HepG2 (cell line): ENCODE data around the gene CKB. TPM values are rescaled to one million over a fixed set of nuclear protein-coding genes. Genes with fewer than 3 reads are reported as not detected.

ENCODE experiments used
- ATAC-seq: fragments of 200-7000 bp; cut with Tn5 transposase; 3 replicates; pipeline ENCODE4 v1.9.1; 2020; ENCODE audit warnings: mild to moderate bottlenecking, moderate library complexity
- BruUV-seq: library from RNA; stranded (reverse); fragments of 400-500 nt; replicated peaks from 2 replicates; lab custom pipeline; 2021; lab: Mats Ljungman, UMichigan
- CTCF ChIA-PET: fragments of 300-600 bp; formaldehyde crosslinking; extraction: SDS; loops from one replicate; lab custom pipeline; 2021; ENCODE audit warnings: low total read pairs, inconsistent platforms, low intra/inter-chr PET ratio; lab: Yijun Ruan, JAX
- POLR2A ChIA-PET: fragments of 350-600 bp; sonication (Branson Sonifier 250); formaldehyde crosslinking; loops from one replicate; lab custom pipeline; 2020; ENCODE audit warnings: antibody characterized with exemption, inconsistent platforms; lab: Yijun Ruan, JAX
- DNase-seq: peaks from one replicate; pipeline ENCODE4 v3.0.0-alpha.2; 2015; ENCODE audit warnings: low spot score
- FAIRE-seq: peaks from 3 replicates; lab custom pipeline; 2011; peaks lifted over from hg19 to GRCh38; lab: Jason Lieb, UNC
- H2AFZ ChIP-seq: one replicate; pipeline ENCODE4 v1.6.1; 2011; ENCODE audit warnings: low read length, inconsistent platforms
- H3K27ac ChIP-seq: fragments of 300-600 bp; 3 replicates; pipeline ENCODE4 v1.8.0; 2011; ENCODE audit warnings: mixed run types, mild to moderate bottlenecking, mixed read lengths, low read length, inconsistent platforms; ENCODE audit not compliant: insufficient read depth; ENCODE audit errors: extremely low read length
- H3K27me3 ChIP-seq, 2 experiments: fragments of 200-600 bp in 1 of 2; 2 replicates in 1 of 2; 3 replicates in 1 of 2; pipeline versions ENCODE4 v1.6.0 to v1.8.0; 2011; ENCODE audit warnings: low read length in 2 of 2, mild to moderate bottlenecking in 2 of 2, moderate library complexity in 2 of 2, inconsistent platforms in 1 of 2; ENCODE audit not compliant: insufficient read depth in 2 of 2, control insufficient read depth in 1 of 2
- H3K36me3 ChIP-seq, 2 experiments: fragments of 200-600 bp in 1 of 2; replicated peaks in 1 of 2; 2 replicates in 1 of 2; 3 replicates in 1 of 2; pipeline versions ENCODE4 v1.5.1 to v1.8.0; 2011; ENCODE audit warnings: low read length in 2 of 2, inconsistent platforms in 1 of 2; ENCODE audit not compliant: insufficient read depth in 2 of 2, control insufficient read depth in 1 of 2
- H3K4me1 ChIP-seq: 2 replicates; pipeline ENCODE4 v1.5.1; 2012; ENCODE audit warnings: low read length, inconsistent platforms; ENCODE audit not compliant: insufficient read depth
- H3K4me2 ChIP-seq: 2 replicates; pipeline ENCODE4 v1.6.0; 2011; ENCODE audit warnings: low read depth, low read length, inconsistent platforms
- H3K4me3 ChIP-seq, 3 experiments: fragments of 200-600 bp in 1 of 3; sonication (generic), shearing (Covaris generic) in 1 of 3; replicated peaks in 1 of 3; 2 replicates each; pipeline ENCODE4 v1.5.1; 2011 to 2016; ENCODE audit warnings: low read length in 3 of 3, inconsistent platforms in 2 of 3, low read depth in 2 of 3, mild to moderate bottlenecking in 2 of 3, control low read depth in 1 of 3, mixed read lengths in 1 of 3; ENCODE audit not compliant: insufficient read depth in 1 of 3
- H3K79me2 ChIP-seq: one replicate; pipeline ENCODE4 v1.6.1; 2011; ENCODE audit warnings: low read length, inconsistent platforms; ENCODE audit not compliant: insufficient read depth
- H3K9ac ChIP-seq: 2 replicates; pipeline ENCODE4 v1.6.0; 2011; ENCODE audit warnings: mild to moderate bottlenecking, low read depth, low read length, inconsistent platforms; ENCODE audit not compliant: insufficient read depth
- H3K9me3 ChIP-seq: 2 replicates; pipeline ENCODE4 v1.5.1; 2012; ENCODE audit warnings: mild to moderate bottlenecking, low read length
- H4K20me1 ChIP-seq: 2 replicates; pipeline ENCODE4 v1.6.0; 2011; ENCODE audit warnings: inconsistent platforms, mild to moderate bottlenecking, low read length, moderate library complexity; ENCODE audit not compliant: insufficient read depth
- CBX1 ChIP-seq: IDR thresholded peaks from one replicate; pipeline ENCODE4 v1.6.1; 2016; ENCODE audit warnings: antibody characterized with exemption, low read depth
- HCFC1 ChIP-seq: fragments of 150-350 bp; IDR thresholded peaks from 2 replicates; pipeline ENCODE4 v1.6.1; 2014; ENCODE audit warnings: low read depth, low read length
- JUNB ChIP-seq: sonication (generic); formaldehyde crosslinking; IDR thresholded peaks from 2 replicates; pipeline ENCODE4 v1.8.0; 2022; ENCODE audit warnings: missing genetic modification reagents, mild to moderate bottlenecking, borderline replicate concordance
- KAT2B ChIP-seq: fragments of 150-350 bp; IDR thresholded peaks from 2 replicates; pipeline ENCODE4 v1.6.1; 2014; ENCODE audit warnings: low read depth, low read length, borderline replicate concordance
- MZF1 ChIP-seq: sonication (generic); formaldehyde crosslinking; IDR thresholded peaks from 2 replicates; pipeline ENCODE4 v1.8.1; 2023; ENCODE audit warnings: mild to moderate bottlenecking, missing genetic modification reagents, borderline replicate concordance
- NFIC ChIP-seq: IDR thresholded peaks from 2 replicates; pipeline ENCODE4 v1.6.1; 2012; ENCODE audit warnings: mild to moderate bottlenecking, low read length, inconsistent platforms
- RCOR2 ChIP-seq: IDR thresholded peaks from 2 replicates; pipeline ENCODE4 v1.6.1; 2016; ENCODE audit warnings: missing biosample characterization, missing genetic modification reagents
- RFX3 ChIP-seq: IDR thresholded peaks from 2 replicates; pipeline ENCODE4 v1.6.1; 2016; ENCODE audit warnings: missing biosample characterization, missing genetic modification reagents
- SIN3B ChIP-seq: fragments of 150-350 bp; IDR thresholded peaks from 2 replicates; pipeline ENCODE4 v1.6.1; 2014; ENCODE audit warnings: low read length
- SMAD9 ChIP-seq: sonication (generic); formaldehyde crosslinking; IDR thresholded peaks from 2 replicates; pipeline ENCODE4 v1.5.1; 2020; ENCODE audit warnings: mild to moderate bottlenecking, missing genetic modification reagents
- ZNF878 ChIP-seq: sonication (generic); formaldehyde crosslinking; IDR thresholded peaks from 2 replicates; pipeline ENCODE4 v1.8.1; 2023; ENCODE audit warnings: mild to moderate bottlenecking, missing genetic modification reagents, moderate library complexity
- WGBS: methylation state at CpG from one replicate; pipeline ENCODE4 v1.1.6; 2017; ENCODE audit warnings: low lambda C conversion rate; 5-methylcytosine and 5-hydroxymethylcytosine counted together
- in situ Hi-C: cut with HindIII; loops from 2 replicates; pipeline ENCODE4 v1.10.0; 2017; ENCODE audit warnings: low pct_unique_long_range_greater_than_20kb; ENCODE audit not compliant: extremely low pct_ligation_motif_present
- intact Hi-C: fragments of 100-400 bp; cut with micrococcal nuclease; formaldehyde crosslinking; loops from one replicate; pipeline ENCODE4 v1.10.0; 2022; ENCODE audit not compliant: unreplicated experiment
- polyA plus RNA-seq, 8 experiments: library from polyadenylated mRNA; depleted of rRNA in 3 of 8; stranded (reverse) in 7 of 8; unstranded in 1 of 8; fragments of >200 nt; fragmentation: Illumina TruSeq in 4 of 8; extraction: Trizol in 4 of 8; gene quantifications; 2 replicates each; pipeline versions ENCODE4 v1.2.1 to v1.2.3, GENCODE V29; 2011 to 2016; ENCODE audit warnings: low read depth in 4 of 8, missing spikeins in 1 of 8, mixed read lengths in 1 of 8; ENCODE audit not compliant: insufficient read depth in 1 of 8
- total RNA-seq, 5 experiments: library from RNA; depleted of rRNA; stranded (reverse); fragments of >200 nt; fragmentation: Illumina TruSeq; extraction: Trizol; gene quantifications; 2 replicates each; pipeline ENCODE4 v1.2.3, GENCODE V29; 2016; ENCODE audit warnings: low read depth in 1 of 5
- TF ChIP-seq, protein P1 (sequence below): IDR thresholded peaks from 2 replicates; pipeline ENCODE4 v1.6.1; 2016; ENCODE audit warnings: low read depth
- TF ChIP-seq, protein P2 (sequence below): IDR thresholded peaks from 2 replicates; pipeline ENCODE4 v1.6.1; 2016; ENCODE audit warnings: low read depth, missing genetic modification reagents, missing compliant biosample characterization
- TF ChIP-seq, protein P3 (sequence below): sonication (generic); formaldehyde crosslinking; IDR thresholded peaks from 2 replicates; pipeline ENCODE4 v1.4.0; 2020; ENCODE audit warnings: low read depth, missing genetic modification reagents

CKB gene
- total and polyA plus RNA-seq, 2 of the 13 experiments (the other 11 are each of a cell fraction or from before 2014, with no cell fraction given) = 82.3 to 217 TPM

DNA sequence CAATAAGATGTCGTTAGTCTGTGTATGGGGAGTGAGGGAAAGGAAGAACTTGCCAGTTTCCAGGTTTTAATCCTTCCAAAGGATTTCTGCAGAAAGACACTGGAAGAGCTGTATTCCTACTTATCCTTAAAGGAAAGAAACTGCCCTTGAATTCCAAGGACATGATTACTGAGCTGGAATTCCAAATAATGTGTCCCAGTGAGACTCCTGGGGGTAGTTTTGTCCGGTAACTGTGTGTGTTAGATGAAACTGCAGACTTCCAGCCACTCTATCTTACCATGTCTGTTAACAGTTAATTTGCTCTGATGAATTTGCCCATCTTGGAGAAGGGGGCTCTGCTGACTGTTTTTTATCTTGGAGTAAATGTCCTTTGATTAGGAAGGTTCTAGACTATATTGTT lies 33.0 kb downstream of the CKB start:
- FAIRE-seq = no peak
- no peak for DNase-seq
- no peaks in the 10 kb centered on the region for H4K20me1 ChIP-seq
- in situ Hi-C loops = no loop called here
- no peak overlapping the region for H3K4me3 ChIP-seq
- H3K79me2 ChIP-seq = no peaks in the 10 kb centered on the region
- no TSS peak for BruUV-seq
- intact Hi-C loops = no loop called here
- 98% methylated on average over 2 of the region's 2 CpGs for WGBS
- H3K4me2 ChIP-seq = no peak overlapping the region
- no peak overlapping the region for H2AFZ ChIP-seq
- H3K27ac ChIP-seq = no peak overlapping the region
- POLR2A ChIA-PET = no interaction called here
- TF ChIP-seq, protein P1, sequence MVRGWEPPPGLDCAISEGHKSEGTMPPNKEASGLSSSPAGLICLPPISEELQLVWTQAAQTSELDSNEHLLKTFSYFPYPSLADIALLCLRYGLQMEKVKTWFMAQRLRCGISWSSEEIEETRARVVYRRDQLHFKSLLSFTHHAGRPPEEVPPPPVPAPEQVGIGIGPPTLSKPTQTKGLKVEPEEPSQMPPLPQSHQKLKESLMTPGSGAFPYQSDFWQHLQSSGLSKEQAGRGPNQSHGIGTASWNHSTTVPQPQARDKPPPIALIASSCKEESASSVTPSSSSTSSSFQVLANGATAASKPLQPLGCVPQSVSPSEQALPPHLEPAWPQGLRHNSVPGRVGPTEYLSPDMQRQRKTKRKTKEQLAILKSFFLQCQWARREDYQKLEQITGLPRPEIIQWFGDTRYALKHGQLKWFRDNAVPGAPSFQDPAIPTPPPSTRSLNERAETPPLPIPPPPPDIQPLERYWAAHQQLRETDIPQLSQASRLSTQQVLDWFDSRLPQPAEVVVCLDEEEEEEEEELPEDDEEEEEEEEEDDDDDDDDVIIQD (CRISPR knock-in tag) = no peak
- TF ChIP-seq ZNF878 (CRISPR knock-in tag) = no peak
- no peak for TF ChIP-seq MZF1 (CRISPR knock-in tag)
- TF ChIP-seq, protein P2, sequence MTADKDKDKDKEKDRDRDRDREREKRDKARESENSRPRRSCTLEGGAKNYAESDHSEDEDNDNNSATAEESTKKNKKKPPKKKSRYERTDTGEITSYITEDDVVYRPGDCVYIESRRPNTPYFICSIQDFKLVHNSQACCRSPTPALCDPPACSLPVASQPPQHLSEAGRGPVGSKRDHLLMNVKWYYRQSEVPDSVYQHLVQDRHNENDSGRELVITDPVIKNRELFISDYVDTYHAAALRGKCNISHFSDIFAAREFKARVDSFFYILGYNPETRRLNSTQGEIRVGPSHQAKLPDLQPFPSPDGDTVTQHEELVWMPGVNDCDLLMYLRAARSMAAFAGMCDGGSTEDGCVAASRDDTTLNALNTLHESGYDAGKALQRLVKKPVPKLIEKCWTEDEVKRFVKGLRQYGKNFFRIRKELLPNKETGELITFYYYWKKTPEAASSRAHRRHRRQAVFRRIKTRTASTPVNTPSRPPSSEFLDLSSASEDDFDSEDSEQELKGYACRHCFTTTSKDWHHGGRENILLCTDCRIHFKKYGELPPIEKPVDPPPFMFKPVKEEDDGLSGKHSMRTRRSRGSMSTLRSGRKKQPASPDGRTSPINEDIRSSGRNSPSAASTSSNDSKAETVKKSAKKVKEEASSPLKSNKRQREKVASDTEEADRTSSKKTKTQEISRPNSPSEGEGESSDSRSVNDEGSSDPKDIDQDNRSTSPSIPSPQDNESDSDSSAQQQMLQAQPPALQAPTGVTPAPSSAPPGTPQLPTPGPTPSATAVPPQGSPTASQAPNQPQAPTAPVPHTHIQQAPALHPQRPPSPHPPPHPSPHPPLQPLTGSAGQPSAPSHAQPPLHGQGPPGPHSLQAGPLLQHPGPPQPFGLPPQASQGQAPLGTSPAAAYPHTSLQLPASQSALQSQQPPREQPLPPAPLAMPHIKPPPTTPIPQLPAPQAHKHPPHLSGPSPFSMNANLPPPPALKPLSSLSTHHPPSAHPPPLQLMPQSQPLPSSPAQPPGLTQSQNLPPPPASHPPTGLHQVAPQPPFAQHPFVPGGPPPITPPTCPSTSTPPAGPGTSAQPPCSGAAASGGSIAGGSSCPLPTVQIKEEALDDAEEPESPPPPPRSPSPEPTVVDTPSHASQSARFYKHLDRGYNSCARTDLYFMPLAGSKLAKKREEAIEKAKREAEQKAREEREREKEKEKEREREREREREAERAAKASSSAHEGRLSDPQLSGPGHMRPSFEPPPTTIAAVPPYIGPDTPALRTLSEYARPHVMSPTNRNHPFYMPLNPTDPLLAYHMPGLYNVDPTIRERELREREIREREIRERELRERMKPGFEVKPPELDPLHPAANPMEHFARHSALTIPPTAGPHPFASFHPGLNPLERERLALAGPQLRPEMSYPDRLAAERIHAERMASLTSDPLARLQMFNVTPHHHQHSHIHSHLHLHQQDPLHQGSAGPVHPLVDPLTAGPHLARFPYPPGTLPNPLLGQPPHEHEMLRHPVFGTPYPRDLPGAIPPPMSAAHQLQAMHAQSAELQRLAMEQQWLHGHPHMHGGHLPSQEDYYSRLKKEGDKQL (CRISPR knock-in tag) = no peak
- TF ChIP-seq CBX1 = no peak
- TF ChIP-seq RFX3 = no peak
- TF ChIP-seq NFIC = no peak
- no peak for TF ChIP-seq KAT2B
- TF ChIP-seq JUNB (CRISPR knock-in tag) = no peak
- no peak for TF ChIP-seq SIN3B
- TF ChIP-seq SMAD9 = no peak
- TF ChIP-seq HCFC1 = no peak
- TF ChIP-seq, protein P3, sequence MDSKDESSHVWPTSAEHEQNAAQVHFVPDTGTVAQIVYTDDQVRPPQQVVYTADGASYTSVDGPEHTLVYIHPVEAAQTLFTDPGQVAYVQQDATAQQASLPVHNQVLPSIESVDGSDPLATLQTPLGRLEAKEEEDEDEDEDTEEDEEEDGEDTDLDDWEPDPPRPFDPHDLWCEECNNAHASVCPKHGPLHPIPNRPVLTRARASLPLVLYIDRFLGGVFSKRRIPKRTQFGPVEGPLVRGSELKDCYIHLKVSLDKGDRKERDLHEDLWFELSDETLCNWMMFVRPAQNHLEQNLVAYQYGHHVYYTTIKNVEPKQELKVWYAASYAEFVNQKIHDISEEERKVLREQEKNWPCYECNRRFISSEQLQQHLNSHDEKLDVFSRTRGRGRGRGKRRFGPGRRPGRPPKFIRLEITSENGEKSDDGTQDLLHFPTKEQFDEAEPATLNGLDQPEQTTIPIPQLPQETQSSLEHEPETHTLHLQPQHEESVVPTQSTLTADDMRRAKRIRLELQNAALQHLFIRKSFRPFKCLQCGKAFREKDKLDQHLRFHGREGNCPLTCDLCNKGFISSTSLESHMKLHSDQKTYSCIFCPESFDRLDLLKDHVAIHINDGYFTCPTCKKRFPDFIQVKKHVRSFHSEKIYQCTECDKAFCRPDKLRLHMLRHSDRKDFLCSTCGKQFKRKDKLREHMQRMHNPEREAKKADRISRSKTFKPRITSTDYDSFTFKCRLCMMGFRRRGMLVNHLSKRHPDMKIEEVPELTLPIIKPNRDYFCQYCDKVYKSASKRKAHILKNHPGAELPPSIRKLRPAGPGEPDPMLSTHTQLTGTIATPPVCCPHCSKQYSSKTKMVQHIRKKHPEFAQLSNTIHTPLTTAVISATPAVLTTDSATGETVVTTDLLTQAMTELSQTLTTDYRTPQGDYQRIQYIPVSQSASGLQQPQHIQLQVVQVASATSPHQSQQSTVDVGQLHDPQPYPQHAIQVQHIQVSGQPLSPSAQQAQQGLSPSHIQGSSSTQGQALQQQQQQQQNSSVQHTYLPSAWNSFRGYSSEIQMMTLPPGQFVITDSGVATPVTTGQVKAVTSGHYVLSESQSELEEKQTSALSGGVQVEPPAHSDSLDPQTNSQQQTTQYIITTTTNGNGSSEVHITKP (CRISPR knock-in tag) = no peak
- no peak for TF ChIP-seq RCOR2 (CRISPR knock-in tag)
- H3K4me1 ChIP-seq = no peaks in the 10 kb centered on the region
- CTCF ChIA-PET = no interaction called here
- H3K27me3 ChIP-seq = no peaks in the 10 kb centered on the region
- no peaks in the 10 kb centered on the region for H3K9me3 ChIP-seq
- no peak overlapping the region for H3K9ac ChIP-seq
- ATAC-seq = no peak
- H3K36me3 ChIP-seq = peaks cover 3 to 37% of the 10 kb centered on the region in 2 experiments
